Upper lobe of left lung (tissue), 4 donors: Measurements from ENCODE around the gene LENG9.

Source experiments
- CTCF ChIP-seq, 6 experiments: fragments of 450-650 bp in 4 of 6; fragments of 200-600 bp in 2 of 6; sonication (generic) in 2 of 6; IDR thresholded peaks; one replicate each; pipeline ENCODE4 v1.5.1; 2016 to 2019; ENCODE audit warnings: antibody characterized with exemption in 6 of 6
- EP300 ChIP-seq, 4 donors: sonication (generic); formaldehyde crosslinking; IDR thresholded peaks; one replicate each; pipeline ENCODE4 v1.5.1; 2017; ENCODE audit warnings: antibody characterized with exemption in 4 of 4, control low read depth in 2 of 4
- POLR2A ChIP-seq, 4 donors: fragments of 450-650 bp; IDR thresholded peaks; one replicate each; pipeline ENCODE4 v1.5.1; 2016 to 2017; ENCODE audit warnings: antibody characterized with exemption in 4 of 4, mild to moderate bottlenecking in 2 of 4
- POLR2AphosphoS5 ChIP-seq, 2 donors: sonication (generic); formaldehyde crosslinking; IDR thresholded peaks; one replicate each; pipeline ENCODE4 v1.5.1; 2017; ENCODE audit warnings: antibody characterized with exemption in 2 of 2

GRCh38 chr19:54480051-54480450 lies 16.5 kb upstream of the LENG9 start:
- no peak for TF ChIP-seq CTCF (IDR thresholded peaks at IDR 0.05)
- TF ChIP-seq POLR2A (IDR thresholded peaks at IDR 0.05) = no peak
- TF ChIP-seq POLR2AphosphoS5 (IDR thresholded peaks at IDR 0.05) = no peak
- TF ChIP-seq EP300 (IDR thresholded peaks at IDR 0.05) = no peak
